Testis (tissue), 2 donors: Measurements from ENCODE around the gene SNX3.
A peak's percentile ranks its signal among the peaks of the same experiment; 100 is the strongest.

Source experiments
- POLR2A ChIP-seq: fragments of 450-650 bp; IDR thresholded peaks from one replicate; pipeline ENCODE4 v1.6.1; 2017; ENCODE audit warnings: antibody characterized with exemption, mild to moderate bottlenecking, moderate library complexity
- TF ChIP-seq, protein P1 (sequence below), 3 experiments: fragments of 450-650 bp in 2 of 3; fragments of 200-600 bp in 1 of 3; sonication (generic) in 1 of 3; IDR thresholded peaks; one replicate each; pipeline ENCODE4 v1.5.1; 2016 to 2019; ENCODE audit warnings: antibody characterized with exemption in 3 of 3, mild to moderate bottlenecking in 2 of 3, moderate library complexity in 1 of 3

DNA sequence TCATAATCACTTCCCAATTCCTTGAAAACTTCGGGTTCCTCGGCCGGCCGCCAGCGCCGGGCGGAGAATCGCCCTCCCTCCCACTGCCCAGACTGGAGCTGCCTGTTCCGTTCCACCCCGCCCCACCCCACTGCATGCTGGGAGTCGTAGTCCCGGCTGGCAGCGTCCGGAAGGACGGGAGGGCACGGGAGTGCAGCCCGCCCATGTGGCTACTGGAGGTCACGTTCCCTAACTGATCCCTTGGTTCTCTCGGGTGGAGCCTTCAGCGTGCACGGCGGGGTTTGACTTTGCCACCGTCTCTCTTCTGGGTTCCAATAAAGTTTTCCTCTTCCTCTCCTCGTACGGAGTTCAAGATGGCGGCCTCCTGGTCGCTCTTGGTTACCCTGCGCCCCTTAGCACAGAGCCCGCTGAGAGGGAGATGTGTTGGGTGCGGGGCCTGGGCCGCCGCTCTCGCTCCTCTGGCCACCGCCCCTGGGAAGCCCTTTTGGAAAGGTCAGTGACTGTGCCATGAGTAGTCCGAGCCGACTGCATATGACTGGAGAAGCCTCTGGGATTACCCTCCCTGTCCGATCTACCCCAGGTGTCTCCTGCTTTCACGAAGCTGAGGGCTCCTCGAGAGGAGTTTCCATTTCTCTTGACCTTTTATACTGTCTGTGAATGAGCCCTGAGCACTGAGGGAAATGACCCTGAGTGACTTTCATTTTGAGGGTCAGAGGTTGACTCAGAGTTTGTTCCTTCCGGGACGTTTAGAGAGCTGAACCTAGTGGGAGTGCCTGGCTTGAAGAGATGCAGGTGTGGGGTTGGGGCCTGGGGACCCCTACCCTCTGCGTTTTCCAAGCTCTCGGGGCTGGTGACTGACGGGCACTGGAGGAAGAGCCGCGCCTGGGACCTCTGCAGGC lies 34.1 kb upstream of the SNX3 start, which contains the start of gene AFG1L:
- TF ChIP-seq POLR2A, result no peak
- TF ChIP-seq, protein P1, sequence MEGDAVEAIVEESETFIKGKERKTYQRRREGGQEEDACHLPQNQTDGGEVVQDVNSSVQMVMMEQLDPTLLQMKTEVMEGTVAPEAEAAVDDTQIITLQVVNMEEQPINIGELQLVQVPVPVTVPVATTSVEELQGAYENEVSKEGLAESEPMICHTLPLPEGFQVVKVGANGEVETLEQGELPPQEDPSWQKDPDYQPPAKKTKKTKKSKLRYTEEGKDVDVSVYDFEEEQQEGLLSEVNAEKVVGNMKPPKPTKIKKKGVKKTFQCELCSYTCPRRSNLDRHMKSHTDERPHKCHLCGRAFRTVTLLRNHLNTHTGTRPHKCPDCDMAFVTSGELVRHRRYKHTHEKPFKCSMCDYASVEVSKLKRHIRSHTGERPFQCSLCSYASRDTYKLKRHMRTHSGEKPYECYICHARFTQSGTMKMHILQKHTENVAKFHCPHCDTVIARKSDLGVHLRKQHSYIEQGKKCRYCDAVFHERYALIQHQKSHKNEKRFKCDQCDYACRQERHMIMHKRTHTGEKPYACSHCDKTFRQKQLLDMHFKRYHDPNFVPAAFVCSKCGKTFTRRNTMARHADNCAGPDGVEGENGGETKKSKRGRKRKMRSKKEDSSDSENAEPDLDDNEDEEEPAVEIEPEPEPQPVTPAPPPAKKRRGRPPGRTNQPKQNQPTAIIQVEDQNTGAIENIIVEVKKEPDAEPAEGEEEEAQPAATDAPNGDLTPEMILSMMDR (IDR thresholded peaks at IDR 0.05), result peak in 1 of 3 experiments; percentile 14
